Activated CD4-positive, alpha-beta T cell treated with anti-CD3 and anti-CD28 coated beads for 4 hours (primary cell): ENCODE data around the gene CCL4L2.
"Not testable (repeated sequence)": the region's sequence is repeated elsewhere in the genome, so short reads cannot be mapped to it uniquely, and the experiment has no call there.

Source experiments
- DNase-seq, 2 donors: peaks; one replicate each; pipeline ENCODE4 v3.0.0-alpha.2; 2020

The CCL4L2 gene

DNA sequence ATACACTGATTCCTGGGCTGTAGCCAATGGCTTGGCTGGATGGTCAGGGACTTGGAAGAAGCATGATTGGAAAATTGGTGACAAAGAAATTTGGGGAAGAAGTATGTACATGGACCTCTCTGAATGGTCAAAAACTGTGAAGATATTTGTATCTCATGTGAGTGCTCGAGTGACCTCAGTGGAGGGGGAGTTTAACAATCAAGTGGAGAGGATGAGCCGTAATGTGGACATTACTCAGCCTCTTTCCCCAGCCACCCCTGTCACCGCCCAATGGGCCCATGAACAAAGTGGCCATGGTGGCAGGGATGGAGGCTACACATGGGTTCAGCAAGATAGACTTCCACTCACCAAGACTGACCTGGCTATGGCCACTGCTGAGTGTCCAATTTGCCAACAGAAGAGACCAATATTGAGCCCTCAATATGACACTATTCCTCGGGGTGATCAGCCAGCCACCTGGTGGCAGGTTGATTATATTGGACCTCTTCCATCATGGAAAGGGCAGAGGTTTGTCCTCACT, 10.8 kb downstream of the CCL4L2 start:
- DNase-seq = not testable (repeated sequence)

DNA sequence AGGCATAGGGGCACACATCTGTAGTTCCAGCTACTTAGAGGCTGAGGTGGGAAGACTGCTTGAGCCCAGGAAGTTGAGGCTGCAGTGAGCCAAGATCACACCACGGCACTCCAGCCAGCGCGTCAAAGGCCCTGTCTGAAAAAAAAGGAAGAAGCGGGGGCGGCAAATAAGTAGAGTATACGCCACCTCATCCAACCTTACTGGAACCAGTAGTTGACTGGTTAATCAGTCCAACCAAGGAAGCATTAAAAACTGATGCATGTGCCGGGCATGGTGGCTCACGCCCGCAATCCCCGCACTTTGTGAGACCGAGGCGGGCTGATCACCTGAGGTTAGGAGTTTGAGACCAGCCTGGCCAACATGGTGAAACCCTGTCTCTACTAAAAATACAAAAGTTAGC, 12.1 kb downstream of the CCL4L2 start:
- DNase-seq = not testable (repeated sequence)

DNA sequence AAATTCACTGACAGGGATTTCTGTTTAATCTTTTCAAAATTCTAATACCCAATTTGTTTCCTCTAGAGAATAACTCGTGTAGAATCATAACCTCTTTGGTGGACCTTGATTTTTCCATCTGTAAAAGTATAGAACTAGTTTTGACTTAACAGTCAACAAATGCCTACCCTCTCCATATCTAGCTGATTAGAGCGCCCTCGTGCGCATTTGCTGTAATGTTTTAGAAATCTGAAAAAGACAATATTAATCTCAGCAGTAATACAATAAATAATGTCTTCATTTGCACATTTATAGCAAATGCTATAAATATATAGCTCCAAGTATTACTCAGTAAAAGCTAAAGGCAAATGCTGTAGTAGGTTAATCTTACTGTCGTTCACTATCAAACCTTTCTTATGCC, 18.8 kb downstream of the CCL4L2 start:
- not testable (repeated sequence) for DNase-seq

GRCh38 chr17:36242046-36242445, 31.2 kb downstream of the CCL4L2 start:
- DNase-seq = not testable (repeated sequence)
